K562 (cell line): ENCODE results near the gene RPTOR. TPM values are rescaled to one million over a fixed set of nuclear protein-coding genes. Genes with fewer than 3 reads are reported as not detected.

ENCODE experiments used
- ATAC-seq: fragments of 200-7000 bp; cut with Tn5 transposase; 3 replicates; pipeline ENCODE4 v1.9.1; 2020; ENCODE audit warnings: moderate library complexity
- BruUV-seq: library from RNA; stranded (reverse); fragments of 400-500 nt; replicated peaks from 2 replicates; lab custom pipeline; 2021; lab: Mats Ljungman, UMichigan
- CTCF ChIA-PET: fragments of 300-600 bp; formaldehyde crosslinking; extraction: SDS; loops from one replicate; lab custom pipeline; 2021; ENCODE audit warnings: low intra/inter-chr PET ratio; lab: Yijun Ruan, JAX
- POLR2A ChIA-PET: fragments of 300-600, 350-650 bp; sonication (Branson Sonifier 250); formaldehyde crosslinking; extraction: SDS; loops from one replicate; lab custom pipeline; 2021; ENCODE audit warnings: antibody characterized with exemption, inconsistent platforms; lab: Yijun Ruan, JAX
- DNase-seq, 4 experiments: peaks; one replicate each; pipeline versions ENCODE4 v3.0.0 to v3.0.0-alpha.2; 2011 to 2018; ENCODE audit warnings: low spot score in 3 of 4, mixed read lengths in 3 of 4; ENCODE audit errors: extremely low read depth in 1 of 4
- FAIRE-seq: peaks from 2 replicates; lab custom pipeline; 2011; peaks lifted over from hg19 to GRCh38; lab: Jason Lieb, UNC
- H2AFZ ChIP-seq: 2 replicates; pipeline ENCODE4 v1.6.0; 2011; ENCODE audit warnings: low read depth, low read length, control low read depth, inconsistent platforms
- H3K27ac ChIP-seq: fragments of 200-600 bp; 3 replicates; pipeline ENCODE4 v1.8.0; 2011; ENCODE audit warnings: low read depth, mild to moderate bottlenecking, control low read depth, inconsistent platforms, low read length, moderate library complexity, mixed read lengths; ENCODE audit errors: extremely low read depth
- H3K27me3 ChIP-seq, 2 experiments: fragments of 300-600 bp in 1 of 2; 2 replicates in 1 of 2; 3 replicates in 1 of 2; pipeline versions ENCODE4 v1.6.0 to v1.8.0; 2011; ENCODE audit warnings: inconsistent platforms in 2 of 2, low read length in 2 of 2, mild to moderate bottlenecking in 1 of 2, mixed read lengths in 1 of 2, moderate library complexity in 1 of 2; ENCODE audit not compliant: control insufficient read depth in 2 of 2, insufficient read depth in 2 of 2
- H3K36me3 ChIP-seq: fragments of 300-600 bp; 3 replicates; pipeline ENCODE4 v1.8.0; 2011; ENCODE audit warnings: mild to moderate bottlenecking, low read length, inconsistent platforms; ENCODE audit not compliant: control insufficient read depth, insufficient read depth
- H3K4me1 ChIP-seq, 2 experiments: fragments of 200-600 bp in 1 of 2; replicated peaks in 1 of 2; 2 replicates in 1 of 2; 3 replicates in 1 of 2; pipeline versions ENCODE4 v1.5.1 to v1.8.0; 2011; ENCODE audit warnings: inconsistent platforms in 2 of 2, low read length in 2 of 2, mild to moderate bottlenecking in 1 of 2, mixed read lengths in 1 of 2, moderate library complexity in 1 of 2; ENCODE audit not compliant: control insufficient read depth in 2 of 2, insufficient read depth in 2 of 2
- H3K4me2 ChIP-seq: 2 replicates; pipeline ENCODE4 v1.6.1; 2011; ENCODE audit warnings: low read length, control low read depth, inconsistent platforms, mixed read lengths; ENCODE audit not compliant: insufficient read depth
- H3K4me3 ChIP-seq: fragments of 200-600 bp; sonication (generic), shearing (Covaris generic); 2 replicates; pipeline ENCODE4 v1.5.1; 2016; ENCODE audit warnings: control low read depth, inconsistent platforms
- H3K79me2 ChIP-seq: fragments of 200-600 bp; 3 replicates; pipeline ENCODE4 v1.8.0; 2011; ENCODE audit warnings: low read length, inconsistent platforms; ENCODE audit not compliant: control insufficient read depth, insufficient read depth
- H3K9ac ChIP-seq, 2 experiments: 2 replicates each; pipeline versions ENCODE4 v1.6.0 to v1.6.1; 2011; ENCODE audit warnings: low read depth in 2 of 2, low read length in 2 of 2, control low read depth in 1 of 2, inconsistent platforms in 1 of 2, mild to moderate bottlenecking in 1 of 2, mixed read lengths in 1 of 2; ENCODE audit not compliant: insufficient read depth in 1 of 2
- H3K9me1 ChIP-seq: one replicate; pipeline ENCODE4 v1.6.0; 2011; ENCODE audit warnings: inconsistent platforms, mild to moderate bottlenecking, low read length, moderate library complexity; ENCODE audit not compliant: control insufficient read depth, insufficient read depth
- H3K9me3 ChIP-seq: replicated peaks from 2 replicates; pipeline ENCODE4 v1.5.1; 2011; ENCODE audit warnings: low read depth, low read length, inconsistent platforms; ENCODE audit not compliant: control insufficient read depth, insufficient read depth
- H4K20me1 ChIP-seq: replicated peaks from 2 replicates; pipeline ENCODE4 v1.6.1; 2011; ENCODE audit warnings: low read length, inconsistent platforms, mixed read lengths; ENCODE audit not compliant: control insufficient read depth, insufficient read depth
- CHD2 ChIP-seq: IDR thresholded peaks from 2 replicates; pipeline ENCODE4 v1.6.1; 2011; ENCODE audit warnings: low read depth, low read length
- MAFK ChIP-seq: IDR thresholded peaks from 2 replicates; pipeline ENCODE4 v1.6.1; 2011; ENCODE audit warnings: low read length, improper control_type of control experiment
- TAF7 ChIP-seq: fragments of 450-650 bp; IDR thresholded peaks from 2 replicates; pipeline ENCODE4 v1.6.1; 2016; ENCODE audit warnings: missing genetic modification characterization, missing compliant biosample characterization
- TCF7 ChIP-seq: sonication (generic); IDR thresholded peaks from 2 replicates; pipeline ENCODE4 v1.6.1; 2016; ENCODE audit warnings: antibody characterized with exemption, borderline replicate concordance
- ZNF3 ChIP-seq: fragments of 250-450 bp; sonication (Bioruptor Pico); IDR thresholded peaks from 2 replicates; pipeline ENCODE4 v1.5.0; 2021; ENCODE audit warnings: mild to moderate bottlenecking, moderate library complexity
- WGBS: fragments of 100-300 bp; shearing (Covaris generic); methylation state at CpG from one replicate; pipeline ENCODE4 v1.1.6; 2016; ENCODE audit warnings: low coverage, mixed read lengths; ENCODE audit not compliant: insufficient coverage; ENCODE audit errors: missing lambda C conversion rate; 5-methylcytosine and 5-hydroxymethylcytosine counted together
- in situ Hi-C: fragments of 300-500 bp; cut with MboI; formaldehyde crosslinking; loops from 4 replicates; pipeline ENCODE4 v1.15.0; 2018; ENCODE audit warnings: inconsistent platforms, mixed read lengths
- intact Hi-C: fragments of 100-400 bp; cut with micrococcal nuclease; formaldehyde crosslinking; loops from 2 replicates; pipeline ENCODE4 v1.14.2; 2022
- polyA plus RNA-seq, 8 experiments: library from polyadenylated mRNA; depleted of rRNA in 4 of 8; stranded (reverse) in 5 of 8; unstranded in 3 of 8; fragments of >200 nt; fragmentation: Nextera tagmentation in 2 of 8; fragmentation: Illumina TruSeq in 1 of 8; extraction: Ambion mirVana in 2 of 8; extraction: Trizol in 1 of 8; gene quantifications; 2 replicates each; pipeline versions ENCODE4 v1.2.1 to v1.2.3, GENCODE V29; 2011 to 2014; ENCODE audit warnings: inconsistent platforms in 1 of 8, missing spikeins in 1 of 8
- total RNA-seq, 7 experiments: library from RNA; depleted of rRNA in 6 of 7; stranded (reverse); fragments of >200 nt in 6 of 7; fragmentation: Illumina TruSeq in 2 of 7; extraction: Trizol in 2 of 7; gene quantifications; 2 replicates each; pipeline versions ENCODE4 v1.2.1 to v1.2.3, GENCODE V29; 2011 to 2021; ENCODE audit warnings: low replicate concordance in 1 of 7
- TF ChIP-seq, protein P1 (sequence below), 3 experiments: fragments of 200-800 bp in 1 of 3; fragments of 250-450 bp in 1 of 3; fragments of 450-650 bp in 1 of 3; sonication (Bioruptor Pico) in 1 of 3; sonication (Bioruptor generic) in 1 of 3; formaldehyde crosslinking in 1 of 3; IDR thresholded peaks; 2 replicates each; pipeline versions ENCODE4 v1.6.1 to v1.8.0; 2016 to 2022; ENCODE audit warnings: mild to moderate bottlenecking in 2 of 3, missing genetic modification characterization in 2 of 3, missing compliant biosample characterization in 1 of 3, moderate library complexity in 1 of 3
- TF ChIP-seq, protein P2 (sequence below): fragments of 450-650 bp; IDR thresholded peaks from 2 replicates; pipeline ENCODE4 v1.6.1; 2017; ENCODE audit warnings: mild to moderate bottlenecking, moderate library complexity

The RPTOR gene
- total and polyA plus RNA-seq, 9 of the 15 experiments (the other 6 are each of a cell fraction or from before 2014, with no cell fraction given) = 0.24 to 54.1 (median 10.2) TPM

DNA sequence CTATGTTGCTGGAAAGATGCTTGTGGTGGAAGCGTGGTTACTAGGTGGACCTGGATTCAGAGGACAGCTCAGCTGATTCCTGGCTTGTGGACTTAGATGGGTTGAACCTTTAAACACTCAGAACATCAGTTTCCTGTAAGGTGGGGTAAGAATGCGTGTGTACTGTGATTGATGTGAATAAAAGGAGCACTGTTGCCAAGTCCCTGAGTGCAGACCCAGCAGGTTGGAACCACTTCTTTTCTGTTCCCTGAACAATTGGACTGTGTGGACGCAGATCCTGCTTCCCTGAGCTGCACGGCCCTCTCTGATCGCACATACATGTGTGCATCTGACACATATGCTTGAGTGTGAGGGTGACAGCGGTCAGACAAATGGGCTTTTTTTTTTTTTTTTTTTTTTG, 37.5 kb downstream of the RPTOR start (continued):
- TF ChIP-seq, protein P1, sequence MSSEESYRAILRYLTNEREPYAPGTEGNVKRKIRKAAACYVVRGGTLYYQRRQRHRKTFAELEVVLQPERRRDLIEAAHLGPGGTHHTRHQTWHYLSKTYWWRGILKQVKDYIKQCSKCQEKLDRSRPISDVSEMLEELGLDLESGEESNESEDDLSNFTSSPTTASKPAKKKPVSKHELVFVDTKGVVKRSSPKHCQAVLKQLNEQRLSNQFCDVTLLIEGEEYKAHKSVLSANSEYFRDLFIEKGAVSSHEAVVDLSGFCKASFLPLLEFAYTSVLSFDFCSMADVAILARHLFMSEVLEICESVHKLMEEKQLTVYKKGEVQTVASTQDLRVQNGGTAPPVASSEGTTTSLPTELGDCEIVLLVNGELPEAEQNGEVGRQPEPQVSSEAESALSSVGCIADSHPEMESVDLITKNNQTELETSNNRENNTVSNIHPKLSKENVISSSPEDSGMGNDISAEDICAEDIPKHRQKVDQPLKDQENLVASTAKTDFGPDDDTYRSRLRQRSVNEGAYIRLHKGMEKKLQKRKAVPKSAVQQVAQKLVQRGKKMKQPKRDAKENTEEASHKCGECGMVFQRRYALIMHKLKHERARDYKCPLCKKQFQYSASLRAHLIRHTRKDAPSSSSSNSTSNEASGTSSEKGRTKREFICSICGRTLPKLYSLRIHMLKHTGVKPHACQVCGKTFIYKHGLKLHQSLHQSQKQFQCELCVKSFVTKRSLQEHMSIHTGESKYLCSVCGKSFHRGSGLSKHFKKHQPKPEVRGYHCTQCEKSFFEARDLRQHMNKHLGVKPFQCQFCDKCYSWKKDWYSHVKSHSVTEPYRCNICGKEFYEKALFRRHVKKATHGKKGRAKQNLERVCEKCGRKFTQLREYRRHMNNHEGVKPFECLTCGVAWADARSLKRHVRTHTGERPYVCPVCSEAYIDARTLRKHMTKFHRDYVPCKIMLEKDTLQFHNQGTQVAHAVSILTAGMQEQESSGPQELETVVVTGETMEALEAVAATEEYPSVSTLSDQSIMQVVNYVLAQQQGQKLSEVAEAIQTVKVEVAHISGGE (CRISPR knock-in tag; IDR thresholded peaks at IDR 0.05) = no peak

DNA sequence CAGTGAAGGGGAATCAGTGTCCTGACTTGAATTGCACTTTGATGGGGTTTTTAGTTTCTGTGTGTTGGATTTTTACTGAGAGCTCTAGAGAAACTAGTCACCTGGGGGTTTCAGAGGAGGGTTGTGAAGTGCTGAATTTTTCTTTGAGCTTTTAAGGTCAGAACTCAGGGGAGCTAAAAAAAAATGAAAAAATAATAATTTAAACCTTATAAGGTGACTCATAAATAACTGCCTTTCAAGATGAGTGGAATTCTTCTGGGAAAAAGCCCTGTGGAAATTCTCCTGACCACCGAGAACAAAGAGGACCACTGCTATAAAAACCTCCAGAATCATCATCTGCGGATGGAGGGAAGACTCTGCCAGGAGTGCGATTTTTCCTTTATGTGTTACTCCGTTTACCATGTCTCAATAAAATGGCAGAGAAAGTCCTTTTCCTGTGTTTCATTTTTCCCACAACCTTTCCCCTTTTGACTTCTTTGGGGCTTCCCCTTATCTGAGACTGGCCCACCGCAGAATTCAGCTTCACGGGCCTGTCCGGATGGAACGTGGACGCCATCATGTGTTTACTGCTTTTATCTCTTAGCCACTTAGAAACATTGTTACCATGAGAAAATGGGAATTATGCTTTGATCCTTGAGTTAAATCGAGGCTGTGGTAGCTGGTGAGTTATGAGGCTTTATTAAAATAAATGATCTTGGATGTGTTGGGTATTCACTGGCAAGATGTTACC, 39.7 kb downstream of the RPTOR start:
- Histone ChIP-seq H3K9me3 (no peaks in the 10 kb centered on the region), H3K27me3 (no peaks in the 10 kb centered on the region), H3K4me3 (no peak overlapping the region), H3K79me2 (peaks cover 82% of the 10 kb centered on the region), H4K20me1 (peaks cover 34% of the 10 kb centered on the region), H3K9me1 (peaks cover 3% of the 10 kb centered on the region), H3K4me2 (no peak overlapping the region)
- CTCF ChIA-PET = interaction anchor here (0.6 kb wide), 1 partner anchor 7 kb away, joined by 5 read pairs; no protein-coding TSS in a partner anchor
- no peak for FAIRE-seq
- in situ Hi-C loops = no loop called here
- no peak for ATAC-seq
- POLR2A ChIA-PET = interaction anchor here (0.8 to 1.1 kb wide), 3 partner anchors 13 to 28 kb away, joined by 3 read pairs; no protein-coding TSS in a partner anchor
- TF ChIP-seq TCF7 (no peak), TAF7 (tag) (no peak), CHD2 (no peak), ZNF3 (CRISPR knock-in tag) (no peak), MAFK (no peak)
- TF ChIP-seq, protein P2, sequence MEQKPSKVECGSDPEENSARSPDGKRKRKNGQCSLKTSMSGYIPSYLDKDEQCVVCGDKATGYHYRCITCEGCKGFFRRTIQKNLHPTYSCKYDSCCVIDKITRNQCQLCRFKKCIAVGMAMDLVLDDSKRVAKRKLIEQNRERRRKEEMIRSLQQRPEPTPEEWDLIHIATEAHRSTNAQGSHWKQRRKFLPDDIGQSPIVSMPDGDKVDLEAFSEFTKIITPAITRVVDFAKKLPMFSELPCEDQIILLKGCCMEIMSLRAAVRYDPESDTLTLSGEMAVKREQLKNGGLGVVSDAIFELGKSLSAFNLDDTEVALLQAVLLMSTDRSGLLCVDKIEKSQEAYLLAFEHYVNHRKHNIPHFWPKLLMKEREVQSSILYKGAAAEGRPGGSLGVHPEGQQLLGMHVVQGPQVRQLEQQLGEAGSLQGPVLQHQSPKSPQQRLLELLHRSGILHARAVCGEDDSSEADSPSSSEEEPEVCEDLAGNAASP = no peak
- TF ChIP-seq, all 486 proteins: peak for 0
- DNase-seq = no peak
- no peak overlapping the region for H3K9ac ChIP-seq
- no TSS peak for BruUV-seq
- 76% methylated on average over 10 of the region's 10 CpGs for WGBS
- no peak overlapping the region for H3K27ac ChIP-seq
- H3K36me3 ChIP-seq = peaks cover 5% of the 10 kb centered on the region; the same call in 2 of the 3 replicates
- intact Hi-C loops = no loop called here
- H2AFZ ChIP-seq = no peak overlapping the region
- H3K4me1 ChIP-seq = peaks cover 0 to 14% of the 10 kb centered on the region in 2 experiments; a peak in 2 of 5 replicates
